NCI-H2227 treated with DMSO at 0.1 percent for 48 hours (cell line): Measurements from ENCODE around the gene EYS.

Experiments
- DNase-seq: peaks from one replicate; lab custom pipeline; 2025; lab: John Stamatoyannopoulos, UW

EYS gene

DNA sequence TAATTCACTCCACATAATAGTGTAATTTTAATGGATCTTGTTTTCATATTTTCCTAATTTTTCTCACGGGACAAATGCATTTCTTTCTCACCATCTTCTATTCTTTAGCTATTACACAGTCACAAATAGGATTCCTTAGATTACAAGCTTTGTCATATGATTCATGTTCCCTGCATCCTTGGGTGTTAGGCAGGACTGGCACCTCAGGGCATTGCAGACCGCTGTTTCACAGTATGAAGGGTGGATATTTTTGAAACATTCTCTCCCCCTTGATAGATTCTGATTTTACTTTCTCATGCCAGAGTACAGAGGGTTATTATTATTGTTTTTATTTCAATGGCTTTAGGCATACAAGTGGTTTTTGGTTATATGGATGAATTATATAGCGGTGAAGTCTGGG, 1469.0 kb downstream of the EYS start:
- DNase-seq = no peak

DNA sequence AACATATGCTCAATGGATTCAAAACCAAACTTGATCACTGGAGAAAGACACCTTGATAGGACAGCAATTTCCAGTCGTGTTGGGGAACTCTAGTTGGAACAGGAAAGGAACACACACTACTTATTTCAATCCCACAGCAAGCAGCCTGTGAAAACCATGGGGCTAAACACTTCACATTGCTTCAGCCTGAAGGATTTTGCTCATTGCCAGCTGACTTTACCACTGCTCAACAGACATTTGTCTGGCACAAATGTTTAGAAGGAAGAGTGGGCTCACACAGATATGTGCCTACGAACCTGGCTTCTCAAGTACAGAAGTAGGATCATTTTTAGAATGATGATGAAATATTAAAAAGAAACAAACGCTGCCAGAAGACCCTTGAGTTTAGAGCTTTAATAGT, 1473.3 kb downstream of the EYS start:
- no peak for DNase-seq

DNA sequence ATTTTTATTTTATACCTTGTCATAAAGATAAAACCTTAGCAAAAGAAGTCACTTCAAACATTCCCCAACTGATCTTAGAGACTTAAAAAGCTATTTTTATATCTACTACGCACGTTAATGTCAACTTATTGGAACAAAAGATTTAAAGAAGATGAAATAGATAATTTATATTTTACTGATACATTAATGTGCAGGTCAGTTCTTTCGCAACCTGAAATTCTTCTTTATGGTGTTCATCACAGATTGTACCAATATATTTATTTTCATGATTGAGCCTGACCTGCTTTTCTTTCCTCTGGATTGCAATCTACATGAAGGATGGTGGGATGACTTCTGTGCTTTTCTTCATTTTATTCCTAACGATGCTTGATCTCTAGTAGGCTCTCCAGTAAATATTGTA, 1475.1 kb downstream of the EYS start:
- DNase-seq = no peak

DNA sequence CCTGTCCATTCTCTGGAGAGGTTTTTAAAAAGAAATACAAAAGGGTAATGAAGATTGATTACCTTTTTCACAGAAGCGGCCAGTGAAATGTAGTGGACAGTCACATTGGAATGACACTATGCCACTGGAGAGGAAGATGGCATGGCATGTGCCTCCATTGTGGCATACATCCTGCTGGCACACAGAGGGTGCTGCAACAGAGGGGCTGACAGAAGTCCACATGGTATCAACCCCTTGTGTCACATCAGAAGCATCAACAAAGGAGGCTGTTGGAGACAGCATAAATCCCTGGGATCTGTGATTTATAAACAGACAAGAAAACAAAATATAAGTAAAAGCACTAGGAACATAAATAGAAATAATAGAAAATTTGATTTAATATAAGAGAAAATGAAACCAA, 1476.5 kb downstream of the EYS start:
- DNase-seq = no peak

DNA sequence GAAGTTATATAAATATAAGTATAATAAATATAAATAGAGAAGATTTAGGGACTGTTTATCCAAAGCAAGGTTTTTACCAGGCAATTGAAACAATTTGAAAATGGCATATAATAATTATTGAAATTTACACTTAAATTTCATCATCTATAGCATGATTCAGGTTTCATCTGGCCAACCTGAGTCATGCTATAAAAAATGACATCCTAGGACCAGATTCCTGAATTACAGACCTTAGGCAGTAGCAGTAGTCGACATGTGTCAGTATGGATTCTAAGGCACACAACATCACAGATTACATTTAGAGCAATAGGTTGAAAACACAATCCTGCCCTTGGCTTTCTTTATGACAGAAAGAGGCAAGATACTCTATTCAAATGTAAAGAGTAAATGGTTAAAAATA, 1479.2 kb downstream of the EYS start:
- DNase-seq = no peak

DNA sequence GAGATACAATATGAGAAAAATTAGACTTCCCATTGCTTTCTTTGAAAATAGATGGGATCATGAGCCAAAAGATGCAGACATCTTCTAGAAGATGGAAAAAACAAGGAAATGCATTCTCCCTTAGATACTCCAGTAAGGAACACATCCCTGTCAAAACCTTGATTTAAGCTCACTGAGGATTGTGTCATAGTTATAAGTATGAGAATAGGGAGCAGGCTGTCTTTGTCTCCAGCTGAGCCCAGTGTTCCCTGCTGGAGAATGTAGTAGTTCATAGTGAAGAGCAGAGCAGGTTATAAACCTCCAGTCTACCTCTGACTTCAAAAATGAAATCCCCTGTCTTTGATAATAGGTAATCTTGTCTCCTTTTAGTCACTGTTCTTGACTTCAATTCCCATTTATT, 1481.5 kb downstream of the EYS start:
- no peak for DNase-seq

DNA sequence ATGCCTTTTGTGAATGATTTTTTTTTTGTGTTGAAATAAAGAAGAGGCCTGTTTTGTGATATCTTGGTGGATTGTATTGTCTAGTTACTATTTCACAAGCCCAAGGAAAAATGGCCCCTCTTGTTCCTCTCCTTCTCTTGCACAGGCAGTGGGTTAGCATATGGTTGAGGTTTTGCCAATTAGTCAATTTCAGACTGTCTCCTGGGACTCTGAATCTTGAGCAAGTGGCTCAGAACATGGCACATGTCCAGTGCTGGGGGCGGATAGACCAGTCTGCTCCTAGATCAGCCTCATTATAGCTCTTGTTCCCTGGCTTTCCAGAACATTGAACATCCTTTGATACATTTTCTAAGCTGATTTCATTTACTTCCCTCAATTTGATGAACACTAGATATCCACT, 1482.2 kb downstream of the EYS start:
- no peak for DNase-seq

DNA sequence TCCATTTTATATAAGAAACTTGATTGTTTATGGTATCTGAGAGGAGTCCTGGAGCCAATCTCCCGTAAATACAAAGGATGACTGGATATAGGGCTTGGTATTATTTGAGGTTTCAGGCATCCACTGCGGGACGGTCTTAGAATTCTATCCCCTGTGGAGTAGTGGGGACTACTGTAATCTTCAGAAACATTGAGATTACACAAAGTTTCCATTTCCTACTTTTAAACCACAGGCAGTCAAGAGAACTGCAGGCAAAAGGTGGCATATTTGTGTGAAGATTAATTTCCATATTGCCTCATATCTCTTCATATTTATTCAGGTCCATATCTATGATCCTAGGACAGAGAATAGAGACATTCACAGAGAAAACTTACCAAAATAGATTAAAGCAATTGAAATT, 1485.2 kb downstream of the EYS start:
- no peak for DNase-seq

DNA sequence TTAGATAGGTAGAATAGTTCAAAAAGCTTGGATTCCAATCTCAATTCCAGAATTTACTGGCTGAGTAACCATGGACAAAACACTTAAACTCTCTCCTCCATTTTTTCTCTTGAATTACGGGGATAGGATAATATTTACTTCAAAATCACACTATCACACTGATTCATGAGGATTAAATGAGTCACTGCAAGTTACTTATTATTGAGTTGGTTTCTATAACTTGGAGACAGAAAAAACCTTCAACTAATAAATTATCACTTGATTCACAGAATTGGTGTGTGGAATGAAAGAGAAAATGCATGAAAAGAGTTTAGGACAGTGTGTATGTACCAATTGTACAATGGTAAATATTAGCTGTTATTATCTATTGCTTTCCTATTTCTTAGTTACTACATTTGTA, 1486.2 kb downstream of the EYS start:
- no peak for DNase-seq

DNA sequence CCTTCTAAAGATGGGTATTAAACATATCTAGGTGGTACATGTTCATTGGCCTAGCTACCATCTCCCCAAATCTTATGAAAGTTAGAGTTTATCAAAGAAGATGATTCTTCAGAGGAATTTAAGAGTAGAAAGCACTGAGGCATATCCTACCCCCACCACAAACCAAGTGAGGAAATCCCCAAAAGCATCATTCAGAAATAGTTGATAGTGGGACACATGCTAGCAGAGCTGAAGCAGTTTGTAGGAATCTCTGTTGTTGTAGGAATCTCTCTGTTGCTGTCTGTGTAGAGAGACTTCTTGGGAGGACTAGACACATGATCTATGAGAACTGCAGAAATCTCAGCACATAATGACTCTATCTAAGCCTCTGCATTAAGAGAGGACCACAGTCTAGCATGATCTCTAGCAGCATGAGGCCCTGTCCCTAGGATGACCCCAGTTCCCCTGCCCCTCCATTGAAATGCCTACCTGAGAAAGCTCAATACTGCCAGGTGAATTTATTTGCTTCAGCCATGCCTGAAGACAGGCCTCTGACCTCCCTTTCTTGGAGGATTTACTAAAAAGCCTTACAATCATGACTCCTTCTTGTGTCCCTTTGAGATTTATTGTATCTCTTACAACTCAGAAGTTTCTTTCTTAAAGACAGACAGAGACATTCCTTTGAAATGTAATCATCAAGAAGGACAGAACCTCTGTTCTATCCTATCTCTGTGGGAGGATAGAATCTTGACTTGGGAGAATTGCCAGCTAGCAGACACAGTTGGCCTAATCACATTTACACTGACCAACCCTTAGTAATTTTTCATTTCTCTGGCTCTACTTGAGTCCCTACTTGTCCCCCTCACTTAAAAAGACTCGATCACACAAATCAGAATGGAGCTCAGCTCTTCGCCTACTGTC, 1489.1 kb downstream of the EYS start:
- no peak for DNase-seq

DNA sequence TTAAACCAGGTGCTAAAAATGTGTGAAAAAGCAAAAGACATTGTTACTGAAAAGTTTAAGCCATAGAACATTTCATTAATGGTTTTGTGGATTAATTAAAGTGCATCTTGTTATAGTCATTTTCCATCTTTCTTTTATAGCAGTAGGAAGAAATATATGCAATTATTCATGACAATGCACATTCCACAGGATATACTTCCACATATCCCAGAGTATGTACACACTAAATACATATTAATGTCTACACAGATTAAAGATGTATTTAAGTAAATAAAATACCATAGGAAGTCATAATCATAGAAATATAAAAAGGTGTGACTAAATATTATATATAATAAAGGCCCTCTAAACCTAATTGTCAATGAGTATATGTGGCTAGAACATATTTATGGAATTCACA, 1492.7 kb downstream of the EYS start:
- no peak for DNase-seq

DNA sequence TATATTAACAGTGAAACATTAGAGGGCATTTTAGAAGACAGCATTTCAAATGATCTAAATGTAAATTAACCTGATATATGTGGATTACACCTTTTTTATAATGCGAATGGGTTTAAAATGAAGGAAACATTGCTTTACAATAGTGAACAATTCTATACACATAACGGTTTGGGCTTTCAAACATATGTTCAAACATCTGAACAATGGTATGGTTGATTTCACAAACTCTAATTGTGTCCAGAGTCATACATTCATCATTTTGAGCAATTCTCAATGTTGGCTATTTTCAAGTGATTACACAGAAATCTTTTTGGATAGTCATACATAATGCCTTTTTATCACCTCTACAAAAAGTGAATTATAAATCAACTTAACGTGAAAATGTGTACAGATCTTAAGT, 1493.3 kb downstream of the EYS start:
- no peak for DNase-seq

DNA sequence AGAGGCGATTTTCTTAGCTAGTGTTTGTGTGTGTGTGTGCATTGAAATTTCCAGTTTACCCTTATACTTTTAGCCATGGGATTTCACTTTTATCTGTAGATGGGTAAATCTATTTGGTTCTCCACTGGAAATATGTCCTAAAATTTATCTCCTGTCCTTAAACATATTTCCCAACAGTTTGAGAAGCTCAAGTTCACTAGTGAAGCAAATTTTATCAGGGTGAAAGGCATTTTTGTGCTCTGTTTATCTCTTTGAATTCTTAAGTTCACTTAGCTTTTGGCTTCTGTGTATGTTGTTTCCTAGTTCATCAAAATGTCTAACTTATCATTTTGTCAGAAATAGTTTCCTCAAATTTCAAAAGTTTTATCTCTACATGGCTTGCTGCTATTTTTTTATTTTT, 1509.8 kb downstream of the EYS start:
- no peak for DNase-seq

DNA sequence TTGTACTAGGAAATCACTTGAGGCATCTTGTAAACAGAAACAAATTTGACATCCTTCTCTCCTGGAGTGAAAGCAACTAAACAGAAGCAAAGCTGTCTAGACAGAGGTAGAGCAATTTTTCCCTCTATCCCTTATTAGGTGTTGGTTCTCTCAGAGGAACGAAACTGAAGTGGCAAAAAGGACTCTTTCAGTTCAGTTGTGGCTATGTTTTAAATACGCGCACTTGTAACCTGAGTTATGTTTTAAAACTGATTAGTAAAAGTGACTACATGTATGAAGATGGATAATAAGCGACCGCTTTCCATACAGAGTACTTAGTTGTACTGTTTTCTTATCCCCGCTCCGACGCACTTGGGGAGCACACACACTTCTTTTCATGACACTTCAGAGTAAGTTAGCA, 1520.4 kb downstream of the EYS start:
- DNase-seq = no peak

DNA sequence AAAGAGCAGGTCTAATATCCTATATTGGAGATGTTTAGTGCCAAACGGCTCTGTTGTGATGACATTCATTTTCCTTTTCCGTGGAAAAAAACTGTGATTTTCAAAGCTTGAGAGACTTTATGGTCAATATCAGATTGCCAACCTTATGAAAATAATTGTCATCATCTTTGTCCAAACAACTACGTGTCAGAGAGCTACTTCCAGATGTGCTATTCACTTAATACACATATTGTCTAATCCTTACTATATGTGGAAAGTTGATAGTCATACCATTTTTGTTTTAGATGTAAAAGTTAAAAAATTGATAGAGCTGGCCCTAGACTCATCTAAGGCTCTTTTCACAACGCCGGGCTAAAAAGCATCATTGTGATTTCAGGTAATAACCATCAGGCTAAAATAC, 1521.4 kb downstream of the EYS start:
- no peak for DNase-seq

DNA sequence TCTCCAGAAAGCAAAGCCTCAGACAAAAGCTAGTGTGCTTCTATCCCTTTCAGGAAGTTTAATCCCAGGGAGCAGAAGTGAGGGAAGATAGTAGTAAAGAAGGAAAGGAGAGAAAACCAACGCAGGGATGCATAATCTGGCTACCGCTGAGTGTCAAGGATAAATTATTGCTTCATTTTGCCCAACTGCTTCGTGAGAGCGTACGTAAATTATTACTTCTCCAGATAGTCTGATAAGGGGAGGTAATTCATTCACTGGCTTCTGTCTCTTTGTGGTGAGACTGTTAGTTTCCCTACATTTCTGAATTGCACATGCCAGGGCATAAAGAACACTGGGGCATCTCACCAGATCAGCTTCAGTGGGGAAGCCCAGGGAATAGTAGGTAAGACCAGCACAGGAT, 1531.7 kb downstream of the EYS start:
- no peak for DNase-seq

DNA sequence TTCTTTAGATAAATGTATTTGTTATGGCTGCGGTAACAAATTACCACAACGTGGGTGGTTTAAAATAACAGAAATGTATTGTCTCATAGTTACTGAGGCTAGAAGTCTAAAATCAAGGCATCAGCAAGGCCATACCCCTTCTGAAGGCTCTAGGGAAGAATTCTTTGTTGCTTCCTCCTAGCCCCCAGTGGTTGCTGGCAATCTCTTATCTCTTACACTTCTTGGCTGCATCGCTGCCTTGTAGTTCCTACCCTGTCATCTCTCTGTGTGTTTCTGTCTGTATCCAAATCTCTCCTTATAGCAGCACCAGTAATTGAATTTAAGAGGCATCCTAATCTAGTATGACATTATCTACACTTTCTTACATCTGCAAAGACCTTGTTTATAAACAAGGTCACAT, 1536.7 kb downstream of the EYS start:
- no peak for DNase-seq

DNA sequence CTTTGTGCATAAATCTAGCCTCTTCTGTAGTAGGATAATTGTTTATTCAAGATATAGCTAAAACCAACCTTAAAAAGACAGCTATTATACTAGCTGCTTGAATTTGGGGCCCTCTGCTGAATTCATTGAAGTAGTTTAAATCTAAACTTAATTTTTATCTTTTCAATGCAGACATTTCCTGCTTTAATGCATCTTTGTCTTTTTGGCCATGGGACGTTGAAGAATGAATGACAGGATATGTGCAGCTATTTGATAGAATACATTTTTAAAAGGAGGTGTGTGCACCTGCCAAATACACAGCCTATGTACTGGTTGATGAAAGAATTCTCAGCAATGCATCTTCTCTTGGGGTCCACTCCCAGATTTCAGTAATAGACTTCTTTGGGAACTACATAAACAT, 1546.5 kb downstream of the EYS start:
- no peak for DNase-seq

DNA sequence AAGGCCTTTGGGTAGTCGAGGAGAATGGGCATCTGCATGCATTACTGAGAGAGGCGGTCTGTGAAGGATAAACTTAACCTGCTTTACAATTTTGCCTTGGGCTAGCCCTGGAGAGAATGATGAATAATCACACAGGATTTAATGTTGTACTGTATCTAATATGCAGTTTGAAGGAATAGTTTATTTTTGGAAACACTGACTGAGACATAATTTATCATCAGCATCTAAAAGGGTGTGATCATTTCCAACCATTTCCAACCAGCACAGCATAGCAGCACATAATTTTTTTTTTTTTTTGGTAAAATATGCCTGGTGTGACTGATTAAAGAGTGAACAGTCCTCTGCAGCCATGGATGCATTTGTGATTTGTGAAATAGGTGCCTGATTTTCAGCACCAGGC, 1552.0 kb downstream of the EYS start:
- DNase-seq = no peak

DNA sequence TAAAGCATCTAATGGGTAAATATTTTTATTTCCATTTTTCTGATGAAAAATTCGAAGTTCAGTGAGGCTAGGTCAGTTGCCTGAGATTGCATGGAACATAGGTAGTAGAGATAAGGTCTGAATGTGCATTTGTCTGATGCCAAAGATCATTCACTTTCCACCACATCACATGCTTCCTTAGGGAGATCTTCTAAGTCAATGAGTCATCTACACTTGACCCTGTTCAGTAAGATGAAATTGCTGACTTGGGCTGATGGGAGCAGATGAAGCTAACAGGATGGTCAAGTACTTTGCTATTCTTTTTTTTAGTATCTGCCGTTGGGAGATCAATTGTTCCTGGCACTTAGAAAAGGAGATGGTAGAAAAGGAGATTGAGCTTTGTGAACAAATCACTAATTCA, 1560.2 kb downstream of the EYS start:
- no peak for DNase-seq

DNA sequence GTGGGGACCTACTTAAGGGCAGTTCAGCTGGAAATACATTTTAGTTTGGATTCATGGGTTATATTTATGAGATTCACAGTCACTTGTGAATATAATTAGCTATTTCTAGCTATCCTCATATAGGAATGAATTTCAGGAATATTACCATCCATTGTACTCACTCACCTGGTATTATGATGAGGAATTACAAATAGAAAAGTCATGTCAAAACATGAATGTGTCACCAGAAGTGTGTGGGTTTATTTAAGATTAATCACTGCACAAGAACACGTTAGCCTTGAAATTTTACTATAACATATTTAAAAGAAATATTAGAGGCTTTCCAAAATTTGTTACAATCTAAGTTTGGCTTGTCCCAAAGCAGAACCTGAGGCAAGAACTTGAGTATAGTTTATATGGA, 1560.9 kb downstream of the EYS start:
- DNase-seq = no peak

DNA sequence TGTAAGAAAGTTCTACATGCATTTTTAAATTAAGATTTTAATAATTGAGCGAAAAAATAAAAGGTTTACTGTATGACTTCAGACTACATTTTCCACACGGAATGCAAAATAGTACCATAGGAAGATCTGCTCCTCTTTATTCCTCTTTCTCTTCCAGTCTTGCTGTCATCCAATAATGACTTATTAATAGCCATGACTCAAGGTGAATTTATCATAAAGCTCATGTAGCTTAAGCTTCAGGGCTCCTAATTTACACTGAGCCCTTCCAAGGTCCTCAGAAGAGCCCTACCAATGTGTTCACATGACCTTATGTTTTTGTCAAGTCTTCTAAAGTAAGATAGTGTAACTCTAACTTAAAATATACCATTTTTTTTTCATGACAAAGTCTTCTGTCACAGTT, 1561.4 kb downstream of the EYS start:
- no peak for DNase-seq

DNA sequence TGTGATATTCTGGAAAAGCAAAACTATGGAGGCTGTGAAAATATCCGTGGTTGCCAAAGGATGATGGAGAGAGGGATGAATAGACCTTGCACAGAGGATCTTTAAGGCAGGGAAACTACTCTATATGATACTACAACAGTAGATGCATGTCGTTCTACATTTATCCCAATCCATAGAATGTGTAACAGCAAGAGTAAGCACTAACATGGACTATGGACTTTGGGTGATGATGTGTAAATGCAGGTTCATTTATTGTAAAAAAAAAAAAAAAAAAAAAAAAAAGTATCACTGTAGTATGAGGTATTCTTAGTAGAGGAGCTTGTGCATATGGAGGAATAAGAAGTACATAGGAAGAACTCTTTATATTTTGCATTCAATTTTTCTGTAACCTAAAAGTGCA, 1563.9 kb downstream of the EYS start:
- DNase-seq = no peak

DNA sequence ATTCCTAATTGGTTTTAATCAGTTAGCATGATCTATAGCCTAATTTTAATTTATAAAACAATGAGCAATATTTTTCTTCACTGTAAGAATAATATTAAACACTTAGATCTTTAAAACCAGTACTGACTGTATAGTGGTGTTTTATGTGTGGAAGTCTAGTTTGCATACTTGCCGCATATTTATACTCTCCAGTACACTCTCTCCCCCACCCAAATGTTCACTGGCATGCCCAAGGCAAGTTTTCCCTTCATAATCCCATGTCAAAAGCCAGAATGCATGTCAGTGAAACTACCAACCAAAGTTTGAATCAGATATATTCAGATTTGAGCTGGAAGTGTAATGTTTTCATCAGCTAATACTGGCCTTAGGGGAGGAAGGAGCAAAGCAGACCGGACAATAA, 1565.3 kb downstream of the EYS start:
- no peak for DNase-seq
